ENCODE measurements around the gene DARS1. TPM values are rescaled to one million over a fixed set of nuclear protein-coding genes. Genes with fewer than 3 reads are reported as not detected.
"Not testable (repeated sequence)": the region's sequence is repeated elsewhere in the genome, so short reads cannot be mapped to it uniquely, and the experiment has no call there.

Gene DARS1
- total and polyA plus RNA-seq, 2 donors = 70.8 to 106 TPM

- Histone ChIP-seq H3K27ac (ENCODE audit: low read depth) (no peak overlapping the region), H3K4me1 (ENCODE audit: insufficient read depth) (no peaks in the 10 kb centered on the region), H3K36me3 (ENCODE audit: insufficient read depth) (no peaks in the 10 kb centered on the region), H3K4me3 (ENCODE audit: low read depth, low read length) (no peak overlapping the region)
- WGBS = 70% methylated on average over 5 of the region's 5 CpGs
- no peak for DNase-seq (ENCODE audit: extremely low spot score)
Measured at GRCh38 chr2:135960150-135960549, 25.3 kb downstream of the DARS1 start.

- not testable (repeated sequence) for H3K4me3 ChIP-seq (ENCODE audit: low read depth, low read length); H3K4me1 ChIP-seq (ENCODE audit: insufficient read depth); DNase-seq (ENCODE audit: extremely low spot score); H3K36me3 ChIP-seq (ENCODE audit: insufficient read depth); H3K27ac ChIP-seq (ENCODE audit: low read depth)
- 97% methylated on average over 6 of the region's 6 CpGs for WGBS
Measured at GRCh38 chr2:135958927-135959326, 26.5 kb downstream of the DARS1 start.

GRCh38 chr2:135954020-135954601, 31.3 kb downstream of the DARS1 start:
- Histone ChIP-seq H3K4me3 (ENCODE audit: low read depth, low read length) (no peak overlapping the region), H3K36me3 (ENCODE audit: insufficient read depth) (no peaks in the 10 kb centered on the region), H3K27ac (ENCODE audit: low read depth) (no peak overlapping the region), H3K4me1 (ENCODE audit: insufficient read depth) (no peaks in the 10 kb centered on the region)
- 86% methylated on average over 5 of the region's 5 CpGs for WGBS
- DNase-seq (ENCODE audit: extremely low spot score) = no peak

- DNase-seq (ENCODE audit: extremely low spot score) = no peak
- Histone ChIP-seq H3K4me1 (ENCODE audit: insufficient read depth) (no peaks in the 10 kb centered on the region), H3K36me3 (ENCODE audit: insufficient read depth) (no peaks in the 10 kb centered on the region), H3K4me3 (ENCODE audit: low read depth, low read length) (no peak overlapping the region), H3K27ac (ENCODE audit: low read depth) (no peak overlapping the region)
- 96% methylated on average over 5 of the region's 5 CpGs for WGBS
Measured at GRCh38 chr2:135952891-135953290, 32.5 kb downstream of the DARS1 start.

GRCh38 chr2:135951041-135951583, 34.3 kb downstream of the DARS1 start:
- Histone ChIP-seq H3K36me3 (ENCODE audit: insufficient read depth) (no peaks in the 10 kb centered on the region), H3K4me3 (ENCODE audit: low read depth, low read length) (no peak overlapping the region), H3K4me1 (ENCODE audit: insufficient read depth) (no peaks in the 10 kb centered on the region), H3K27ac (ENCODE audit: low read depth) (no peak overlapping the region)
- DNase-seq (ENCODE audit: extremely low spot score) = no peak
- 84% methylated on average over 3 of the region's 3 CpGs for WGBS

GRCh38 chr2:135949451-135950234, 35.8 kb downstream of the DARS1 start:
- Histone ChIP-seq H3K4me3 (ENCODE audit: low read depth, low read length) (no peak overlapping the region), H3K27ac (ENCODE audit: low read depth) (no peak overlapping the region), H3K36me3 (ENCODE audit: insufficient read depth) (no peaks in the 10 kb centered on the region), H3K4me1 (ENCODE audit: insufficient read depth) (no peaks in the 10 kb centered on the region)
- DNase-seq (ENCODE audit: extremely low spot score) = no peak
- 57% methylated on average over 3 of the region's 3 CpGs for WGBS

- Histone ChIP-seq H3K27ac (ENCODE audit: low read depth) (peak overlapping the region; percentile 45), H3K36me3 (ENCODE audit: insufficient read depth) (no peaks in the 10 kb centered on the region), H3K4me3 (ENCODE audit: low read depth, low read length) (no peak overlapping the region), H3K4me1 (ENCODE audit: insufficient read depth) (no peaks in the 10 kb centered on the region)
- 89% methylated on average over 9 of the region's 9 CpGs for WGBS
- DNase-seq (ENCODE audit: extremely low spot score) = no peak
Measured at GRCh38 chr2:135948642-135949355, 36.6 kb downstream of the DARS1 start.

- H3K4me1 ChIP-seq (ENCODE audit: insufficient read depth) = no peaks in the 10 kb centered on the region
- H3K36me3 ChIP-seq (ENCODE audit: insufficient read depth) = no peaks in the 10 kb centered on the region
- H3K27ac ChIP-seq (ENCODE audit: low read depth) = peak overlapping the region; percentile 45
- 84% methylated on average over 1 of the region's 1 CpG for WGBS
- no peak overlapping the region for H3K4me3 ChIP-seq (ENCODE audit: low read depth, low read length)
- DNase-seq (ENCODE audit: extremely low spot score) = no peak
Measured at GRCh38 chr2:135948141-135948540, 37.3 kb downstream of the DARS1 start.

GRCh38 chr2:135947483-135947882, 37.9 kb downstream of the DARS1 start:
- Histone ChIP-seq H3K27ac (ENCODE audit: low read depth) (no peak overlapping the region), H3K4me1 (ENCODE audit: insufficient read depth) (no peaks in the 10 kb centered on the region), H3K4me3 (ENCODE audit: low read depth, low read length) (no peak overlapping the region), H3K36me3 (ENCODE audit: insufficient read depth) (no peaks in the 10 kb centered on the region)
- no peak for DNase-seq (ENCODE audit: extremely low spot score)
- 97% methylated on average over 2 of the region's 2 CpGs for WGBS

- Histone ChIP-seq H3K27ac (ENCODE audit: low read depth) (peak overlapping the region; percentile 23), H3K4me3 (ENCODE audit: low read depth, low read length) (no peak overlapping the region), H3K36me3 (ENCODE audit: insufficient read depth) (no peaks in the 10 kb centered on the region), H3K4me1 (ENCODE audit: insufficient read depth) (no peaks in the 10 kb centered on the region)
- no peak for DNase-seq (ENCODE audit: extremely low spot score)
- WGBS = 79% methylated on average over 3 of the region's 3 CpGs
Measured at GRCh38 chr2:135945526-135945925, 39.9 kb downstream of the DARS1 start.

- no peaks in the 10 kb centered on the region for H3K36me3 ChIP-seq (ENCODE audit: insufficient read depth)
- H3K4me3 ChIP-seq (ENCODE audit: low read depth, low read length) = no peak overlapping the region
- H3K27ac ChIP-seq (ENCODE audit: low read depth) = no peak overlapping the region
- WGBS = 98% methylated on average over 1 of the region's 1 CpG
- no peak for DNase-seq (ENCODE audit: extremely low spot score)
- H3K4me1 ChIP-seq (ENCODE audit: insufficient read depth) = no peaks in the 10 kb centered on the region
Measured at GRCh38 chr2:135944625-135945024, 40.8 kb downstream of the DARS1 start.

- Histone ChIP-seq H3K27ac (ENCODE audit: low read depth) (no peak overlapping the region), H3K4me3 (ENCODE audit: low read depth, low read length) (no peak overlapping the region), H3K4me1 (ENCODE audit: insufficient read depth) (no peaks in the 10 kb centered on the region), H3K36me3 (ENCODE audit: insufficient read depth) (no peaks in the 10 kb centered on the region)
- DNase-seq (ENCODE audit: extremely low spot score) = no peak
- 94% methylated on average over 5 of the region's 5 CpGs for WGBS
Measured at GRCh38 chr2:135942936-135943688, 42.3 kb downstream of the DARS1 start.

- H3K36me3 ChIP-seq (ENCODE audit: insufficient read depth) = no peaks in the 10 kb centered on the region
- no peaks in the 10 kb centered on the region for H3K4me1 ChIP-seq (ENCODE audit: insufficient read depth)
- no peak overlapping the region for H3K4me3 ChIP-seq (ENCODE audit: low read depth, low read length)
- DNase-seq (ENCODE audit: extremely low spot score) = no peak
- no peak overlapping the region for H3K27ac ChIP-seq (ENCODE audit: low read depth)
Measured at GRCh38 chr2:135936524-135936923, 48.9 kb downstream of the DARS1 start.
